Panc1 (cell line): ENCODE data around the gene SMIM5. TPM values are rescaled to one million over a fixed set of nuclear protein-coding genes. Genes with fewer than 3 reads are reported as not detected.
A peak's percentile ranks its signal among the peaks of the same experiment; 100 is the strongest.

ENCODE experiments used
- ATAC-seq: fragments of 200-7000 bp; cut with Tn5 transposase; 2 replicates; pipeline ENCODE4 v1.9.1; 2020; ENCODE audit warnings: mild to moderate bottlenecking, moderate library complexity
- BruUV-seq: library from RNA; stranded (reverse); fragments of 400-500 nt; replicated peaks from 2 replicates; lab custom pipeline; 2021; lab: Mats Ljungman, UMichigan
- CTCF ChIA-PET: fragments of 300-600 bp; sonication (Branson Sonifier 250); formaldehyde crosslinking; loops from one replicate; lab custom pipeline; 2022; ENCODE audit warnings: antibody characterized with exemption; lab: Charles Lee
- POLR2A ChIA-PET: fragments of 300-600 bp; sonication (Branson Sonifier 250); formaldehyde crosslinking; loops from one replicate; lab custom pipeline; 2022; ENCODE audit warnings: antibody characterized with exemption; lab: Charles Lee
- DNase-seq: peaks from one replicate; pipeline ENCODE4 v3.0.0-alpha.2; 2010; ENCODE audit warnings: low read depth, low spot score
- H3K27ac ChIP-seq: 2 replicates; pipeline ENCODE4 v1.5.1; 2011; ENCODE audit warnings: mild to moderate bottlenecking, low read length, inconsistent platforms
- H3K27me3 ChIP-seq: fragments of 200-500 bp; sonication (Bioruptor generic); 2 replicates; pipeline ENCODE4 v1.6.0; 2014; ENCODE audit warnings: low read length, inconsistent platforms; ENCODE audit not compliant: control insufficient read depth, insufficient read depth
- H3K36me3 ChIP-seq: fragments of 200-500 bp; sonication (Bioruptor generic); 2 replicates; pipeline ENCODE4 v1.5.1; 2014; ENCODE audit warnings: inconsistent platforms, mild to moderate bottlenecking, low read length, moderate library complexity; ENCODE audit not compliant: control insufficient read depth, insufficient read depth
- H3K4me1 ChIP-seq: 2 replicates; pipeline ENCODE4 v1.5.1; 2011; ENCODE audit warnings: inconsistent platforms, mild to moderate bottlenecking, low read length, moderate library complexity; ENCODE audit not compliant: control insufficient read depth, insufficient read depth
- H3K4me3 ChIP-seq, 2 experiments: 2 replicates each; pipeline ENCODE4 v1.5.1; 2011 to 2012; ENCODE audit warnings: low read depth in 2 of 2, low read length in 2 of 2, mild to moderate bottlenecking in 2 of 2, inconsistent platforms in 1 of 2, moderate library complexity in 1 of 2
- H3K9me3 ChIP-seq: fragments of 200-500 bp; sonication (Bioruptor generic); 2 replicates; pipeline ENCODE4 v1.5.1; 2014; ENCODE audit warnings: low read depth, mild to moderate bottlenecking, inconsistent platforms, low read length, moderate library complexity; ENCODE audit not compliant: control insufficient read depth, insufficient read depth
- CTCF ChIP-seq: fragments of 450-650 bp; IDR thresholded peaks from 2 replicates; pipeline ENCODE4 v1.5.1; 2017; ENCODE audit warnings: mild to moderate bottlenecking
- POLR2AphosphoS5 ChIP-seq: IDR thresholded peaks from 2 replicates; pipeline ENCODE4 v1.6.1; 2012; ENCODE audit warnings: mild to moderate bottlenecking, low read depth, low read length, moderate library complexity
- REST ChIP-seq, 2 experiments: IDR thresholded peaks; 2 replicates each; pipeline ENCODE4 v1.6.1; 2011 to 2012; ENCODE audit warnings: low read depth in 2 of 2, control low read depth in 1 of 2, low read length in 1 of 2, mild to moderate bottlenecking in 1 of 2, moderate library complexity in 1 of 2; ENCODE audit not compliant: insufficient read depth in 1 of 2
- SIN3A ChIP-seq: IDR thresholded peaks from 2 replicates; pipeline ENCODE4 v1.6.1; 2012; ENCODE audit warnings: low read depth, mild to moderate bottlenecking, low read length, moderate library complexity, borderline replicate concordance; ENCODE audit not compliant: insufficient read depth
- TCF7L2 ChIP-seq: IDR thresholded peaks from 2 replicates; pipeline ENCODE4 v1.6.1; 2011; ENCODE audit warnings: mild to moderate bottlenecking, low read depth, low read length, inconsistent platforms
- in situ Hi-C: cut with HindIII; loops from 2 replicates; pipeline ENCODE4 v1.10.0; 2016; ENCODE audit warnings: low sequenced_read_pairs, low pct_unique_long_range_greater_than_20kb
- intact Hi-C: fragments of 100-400 bp; cut with micrococcal nuclease; formaldehyde crosslinking; loops from one replicate; pipeline ENCODE4 v1.10.0; 2022; ENCODE audit not compliant: unreplicated experiment
- total RNA-seq: library from RNA; stranded (reverse); gene quantifications from one replicate; pipeline ENCODE4 v1.2.1, GENCODE V29; 2021; ENCODE audit not compliant: unreplicated experiment

Gene SMIM5
- total RNA-seq, 1 experiment from 2014 or later = 0.10 TPM

GRCh38 chr17:75617675-75618074 lies 15.6 kb upstream of the SMIM5 start:
- no peaks in the 10 kb centered on the region for H3K36me3 ChIP-seq
- intact Hi-C loops = no loop called here
- ChIA-PET POLR2A (interaction anchor here (0.9 kb wide), 1 partner anchor 24 kb away, joined by 16 read pairs; no protein-coding TSS in a partner anchor), CTCF (no interaction called here)
- ATAC-seq (no peak), DNase-seq (no peak)
- no peak overlapping the region for H3K27ac ChIP-seq
- no peak overlapping the region for H3K4me3 ChIP-seq
- H3K27me3 ChIP-seq = no peaks in the 10 kb centered on the region
- H3K4me1 ChIP-seq = no peaks in the 10 kb centered on the region
- no peaks in the 10 kb centered on the region for H3K9me3 ChIP-seq
- in situ Hi-C loops = no loop called here
- BruUV-seq = no TSS peak
- TF ChIP-seq POLR2AphosphoS5 = no peak
- TF ChIP-seq TCF7L2 = no peak
- TF ChIP-seq SIN3A = no peak
- TF ChIP-seq REST (IDR thresholded peaks at IDR 0.05; ENCODE audit: insufficient read depth in 1 of 2, low read depth in 2 of 2, low read length in 1 of 2) = no peak
- TF ChIP-seq CTCF = no peak

- POLR2A ChIA-PET = no interaction called here
- no peaks in the 10 kb centered on the region for H3K27me3 ChIP-seq
- BruUV-seq = no TSS peak
- no peak for DNase-seq
- in situ Hi-C loops (no loop called here), intact Hi-C loops (no loop called here)
- no peaks in the 10 kb centered on the region for H3K9me3 ChIP-seq
- ATAC-seq = peak; percentile 55
- H3K4me1 ChIP-seq = no peaks in the 10 kb centered on the region
- CTCF ChIA-PET = interaction anchor here (0.5 to 2.6 kb wide), 7 partner anchors 9 to 177 kb away, joined by 4 to 15 read pairs (median 5); partner anchors contain the start of gene SMIM5
- peak; percentile 87 for TF ChIP-seq CTCF
- no peak for TF ChIP-seq TCF7L2
- no peak overlapping the region for H3K4me3 ChIP-seq
- H3K36me3 ChIP-seq = no peaks in the 10 kb centered on the region
- H3K27ac ChIP-seq = no peak overlapping the region
Measured at GRCh38 chr17:75619506-75620431, 13.5 kb upstream of the SMIM5 start.
